Islet precursor cell (in vitro differentiated cells): Measurements from ENCODE around the gene MRPL1.
"Not testable (repeated sequence)": the region's sequence is repeated elsewhere in the genome, so short reads cannot be mapped to it uniquely, and the experiment has no call there.

Experiments
- DNase-seq: peaks from one replicate; pipeline ENCODE4 v3.0.0-alpha.2; 2018

The MRPL1 gene

DNA sequence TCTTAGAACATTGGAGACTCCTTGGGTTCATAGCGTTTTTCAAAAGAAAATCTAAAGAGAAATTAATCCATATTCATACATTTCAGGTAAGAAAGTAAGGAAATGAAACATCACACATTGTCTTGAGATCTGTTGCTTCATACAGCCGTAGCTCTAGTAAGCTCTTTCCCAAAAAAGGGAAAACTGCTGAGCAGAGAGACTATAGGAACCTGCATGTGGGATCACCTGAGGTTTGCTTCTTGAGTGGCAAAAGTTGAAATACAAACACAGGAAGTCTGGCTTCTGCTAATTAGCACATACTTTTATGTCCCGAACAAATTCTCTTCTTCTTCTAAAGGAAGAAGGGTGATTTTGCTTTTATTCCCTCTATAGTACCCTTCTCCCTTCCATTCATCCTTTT is 57.7 kb downstream of the MRPL1 start:
- no peak for DNase-seq

DNA sequence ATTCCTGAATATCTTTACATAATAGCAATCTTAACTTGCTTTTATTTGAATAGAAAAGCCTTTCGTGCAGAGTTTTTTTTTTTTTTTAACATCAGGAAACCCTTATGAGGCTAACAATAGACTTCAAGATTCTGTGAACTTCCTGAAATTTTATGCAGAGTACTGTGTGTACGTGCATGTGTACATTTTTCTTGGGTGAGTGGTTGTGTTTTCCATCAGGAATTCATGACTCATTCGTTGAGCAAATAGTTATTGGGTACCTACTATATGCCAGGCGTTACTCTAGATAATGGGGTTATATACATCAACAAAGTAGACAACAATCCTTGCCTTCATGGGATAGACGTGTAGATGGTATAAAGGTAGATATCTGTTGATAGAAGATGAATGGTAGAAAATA is 59.1 kb downstream of the MRPL1 start:
- no peak for DNase-seq

DNA sequence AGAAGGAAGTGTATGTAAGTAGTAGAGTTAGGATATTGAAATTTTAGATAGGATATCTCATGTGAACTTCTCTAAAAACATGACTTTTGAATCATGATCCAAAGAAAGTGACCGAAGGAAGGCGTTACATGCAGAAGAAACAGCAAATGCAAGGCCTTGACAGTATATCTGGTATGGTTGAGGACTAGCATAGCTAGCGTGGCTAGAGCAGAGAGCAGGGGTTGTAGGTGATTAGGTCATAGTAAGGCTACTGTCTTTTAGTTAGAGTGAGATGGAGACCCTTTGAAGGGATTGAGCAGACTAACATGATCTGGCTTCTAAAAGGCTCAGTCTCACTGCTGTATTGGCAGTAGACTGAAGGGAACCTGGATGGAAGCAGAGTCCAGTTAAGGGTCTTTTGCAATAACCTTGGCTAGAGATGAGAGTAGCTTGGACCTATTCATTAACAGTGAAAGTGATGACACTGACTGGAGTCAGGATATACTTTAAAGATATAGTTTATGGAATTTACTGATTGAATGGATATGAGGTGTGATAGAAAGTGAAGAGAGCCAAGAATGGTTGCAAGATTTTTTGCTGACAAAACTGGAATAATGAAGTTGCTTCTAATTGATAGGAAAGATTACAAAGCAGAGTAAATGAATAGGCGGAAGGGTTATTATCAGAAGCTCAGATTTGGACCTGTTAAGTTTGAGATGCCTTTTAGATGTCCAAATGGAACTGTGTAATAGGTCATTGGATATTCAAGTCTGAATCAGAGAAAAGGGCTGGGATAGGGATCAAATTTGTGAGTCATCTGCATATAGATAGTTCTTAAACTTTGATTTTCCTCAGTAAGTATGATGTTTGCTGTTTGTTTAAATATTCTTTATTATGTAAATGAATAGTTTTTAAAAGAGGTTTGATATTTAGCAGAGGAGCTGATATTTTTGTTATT is 59.8 kb downstream of the MRPL1 start:
- no peak for DNase-seq

DNA sequence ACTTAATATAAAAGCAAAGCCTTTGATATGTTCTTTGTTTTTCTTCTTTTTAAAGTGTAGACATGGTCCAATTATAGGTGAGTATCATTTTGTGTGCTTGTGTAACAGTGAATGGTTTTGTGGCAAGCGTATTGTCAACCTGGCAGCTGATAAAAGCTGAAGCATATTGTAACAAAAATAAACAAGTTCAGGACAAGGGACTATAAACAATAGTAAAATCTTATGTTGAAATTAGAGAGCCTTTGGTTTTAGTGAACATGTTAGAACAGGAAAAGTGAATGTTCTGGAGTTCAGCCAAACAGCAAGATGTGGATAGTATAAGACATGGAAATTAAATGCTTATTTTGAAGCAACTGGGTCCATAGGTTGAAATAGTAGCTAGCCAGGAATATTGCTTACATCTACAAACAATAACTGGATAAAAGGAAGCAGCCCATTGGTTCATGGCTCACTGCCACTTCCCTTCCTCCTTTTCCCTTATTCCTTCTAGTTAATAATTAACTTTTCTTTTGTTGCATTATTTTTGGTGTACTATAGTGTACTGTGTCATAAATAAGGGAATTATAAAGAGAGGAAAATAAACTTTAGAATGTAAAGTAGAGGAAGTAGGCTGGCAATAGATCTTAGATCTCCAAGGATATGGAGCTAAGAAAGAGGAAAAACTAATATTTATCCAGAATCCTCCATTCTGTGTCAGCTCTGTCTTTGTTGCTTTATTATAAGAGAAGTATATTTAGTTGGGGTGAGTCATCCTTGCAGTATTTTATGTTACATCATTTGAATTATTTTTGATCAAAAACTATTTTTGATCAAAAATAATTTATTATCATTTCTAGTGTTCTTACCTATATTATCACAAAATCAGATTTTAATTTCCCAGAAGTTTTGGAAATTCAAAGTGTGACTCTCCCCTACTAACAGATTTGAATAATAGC is 65.6 kb downstream of the MRPL1 start:
- DNase-seq: no peak

DNA sequence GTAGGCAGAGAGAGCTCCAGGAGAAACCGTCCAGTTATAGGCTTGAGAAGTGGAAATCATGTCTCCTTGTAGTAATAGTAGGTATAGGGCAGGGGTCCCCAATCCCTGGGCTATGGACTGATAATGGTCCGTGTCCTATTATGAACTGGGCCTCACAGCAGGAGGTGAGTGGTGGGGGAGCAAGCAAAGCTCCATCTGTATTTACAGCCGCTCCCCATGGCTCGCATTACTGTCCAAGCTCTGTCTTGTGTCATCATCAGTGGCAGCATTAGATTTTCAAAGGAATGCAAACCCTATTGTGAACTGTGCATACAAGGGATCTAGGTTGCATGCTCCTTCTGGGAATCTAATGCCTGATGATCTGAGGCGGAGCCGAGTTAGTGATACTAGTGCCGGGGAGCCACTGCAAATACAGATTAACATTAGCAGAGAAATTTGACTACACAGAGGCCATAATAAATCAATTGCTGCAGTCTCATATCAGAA is 67.6 kb downstream of the MRPL1 start:
- no peak for DNase-seq

DNA sequence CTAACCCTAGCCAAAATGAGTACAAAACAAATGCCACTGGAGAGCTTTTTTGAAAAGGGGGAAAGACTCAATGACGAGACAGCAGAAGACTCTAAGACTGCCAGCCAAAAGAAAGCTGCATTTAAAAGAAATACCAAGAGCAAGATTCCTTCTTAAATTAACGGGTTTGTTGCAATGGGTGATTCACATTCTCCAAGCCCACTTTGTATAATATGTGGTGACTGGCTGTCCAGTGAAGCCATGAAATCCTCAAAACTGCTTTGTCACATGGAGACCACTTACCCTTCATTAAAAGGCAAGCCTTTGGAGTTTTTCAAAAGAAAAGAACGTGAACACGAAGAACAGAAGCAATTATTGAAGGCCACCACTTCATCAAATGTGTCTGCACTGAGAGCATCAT is 68.2 kb downstream of the MRPL1 start:
- no peak for DNase-seq

DNA sequence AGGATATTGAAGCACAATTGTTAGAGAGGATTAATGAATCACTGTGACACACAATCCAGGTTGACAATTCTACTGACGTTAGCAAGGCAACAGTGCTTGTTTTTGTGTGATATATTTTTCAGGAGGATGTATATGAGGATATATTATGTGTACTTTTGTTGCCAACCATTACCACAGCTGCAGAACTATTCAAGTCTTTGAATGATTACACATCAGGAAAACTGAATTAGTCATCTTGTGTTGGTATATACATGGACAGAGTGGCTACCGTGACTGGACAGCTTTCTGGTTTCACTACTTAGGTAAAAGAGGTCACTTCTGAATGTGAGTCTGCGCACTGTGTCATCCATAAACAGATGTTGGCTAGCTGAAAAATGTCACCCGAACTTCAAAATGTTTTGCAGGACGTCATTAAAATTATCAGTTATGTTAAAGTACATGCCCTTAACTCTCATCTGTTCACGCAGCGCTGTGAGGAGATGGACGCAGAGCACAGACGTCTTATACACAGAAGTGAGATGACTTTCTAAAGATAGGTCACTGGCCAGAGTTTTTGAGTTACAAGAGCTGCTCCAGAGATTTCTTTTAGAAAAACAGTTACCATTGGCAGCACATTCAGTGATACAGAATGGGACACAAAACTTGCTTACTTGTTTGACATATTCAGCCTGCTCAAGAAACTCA is 69.0 kb downstream of the MRPL1 start:
- no peak for DNase-seq

DNA sequence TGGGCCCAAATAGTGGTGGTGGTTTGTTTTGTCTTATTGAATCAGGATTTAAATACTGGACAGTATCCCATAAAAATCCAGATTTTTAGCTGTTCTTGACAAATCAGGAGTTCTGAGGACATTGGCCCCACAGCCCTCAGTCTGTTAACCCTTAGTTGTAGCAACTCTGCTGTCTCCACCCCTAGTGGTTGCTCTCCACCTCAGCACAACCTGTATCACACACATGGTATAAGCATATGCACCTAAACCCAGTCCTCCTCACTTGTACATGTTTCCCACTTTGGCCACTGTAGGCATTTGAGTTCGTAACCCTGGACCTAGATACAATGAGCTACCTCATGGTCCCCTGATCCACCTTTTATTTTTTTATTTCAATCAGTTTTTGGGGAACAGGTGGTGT is 75.9 kb downstream of the MRPL1 start:
- no peak for DNase-seq

DNA sequence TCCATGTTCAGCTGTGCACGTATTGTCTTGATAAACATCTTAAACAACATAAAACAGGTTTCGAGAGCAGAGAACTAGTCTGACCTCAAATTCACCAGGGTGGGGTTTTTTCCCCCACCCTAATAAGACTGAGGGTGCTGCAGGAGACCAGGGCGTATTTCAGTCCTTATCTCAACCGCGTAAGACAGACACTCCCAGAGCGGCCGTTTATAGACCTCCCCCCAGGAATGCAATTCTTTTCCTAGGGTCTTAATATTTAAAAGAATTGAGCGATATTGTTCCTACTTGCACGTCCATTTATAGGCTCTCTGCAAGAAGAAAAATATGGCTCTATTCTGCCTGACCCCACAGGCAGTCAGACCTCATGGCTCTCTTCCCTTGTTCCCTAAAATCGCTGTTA is 83.3 kb downstream of the MRPL1 start:
- not testable (repeated sequence) for DNase-seq

DNA sequence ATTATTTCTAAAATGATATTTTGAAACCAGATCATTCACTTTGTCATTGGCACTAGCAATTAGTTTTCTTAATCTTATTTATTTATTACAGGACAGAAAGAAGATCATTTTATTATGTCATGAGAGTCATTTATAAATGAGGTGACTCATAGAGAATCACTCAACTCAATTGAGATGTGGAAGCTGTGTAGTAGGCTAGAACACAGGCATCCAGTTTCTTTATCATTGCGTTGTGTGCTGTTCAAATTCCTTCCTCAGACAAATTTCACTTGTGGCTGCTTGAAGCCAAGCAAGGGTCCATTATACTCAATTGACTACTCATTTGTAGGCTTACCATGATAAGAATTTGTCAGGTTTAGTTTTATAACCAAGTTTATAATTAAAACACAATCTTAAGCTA is 87.6 kb downstream of the MRPL1 start:
- DNase-seq: no peak

DNA sequence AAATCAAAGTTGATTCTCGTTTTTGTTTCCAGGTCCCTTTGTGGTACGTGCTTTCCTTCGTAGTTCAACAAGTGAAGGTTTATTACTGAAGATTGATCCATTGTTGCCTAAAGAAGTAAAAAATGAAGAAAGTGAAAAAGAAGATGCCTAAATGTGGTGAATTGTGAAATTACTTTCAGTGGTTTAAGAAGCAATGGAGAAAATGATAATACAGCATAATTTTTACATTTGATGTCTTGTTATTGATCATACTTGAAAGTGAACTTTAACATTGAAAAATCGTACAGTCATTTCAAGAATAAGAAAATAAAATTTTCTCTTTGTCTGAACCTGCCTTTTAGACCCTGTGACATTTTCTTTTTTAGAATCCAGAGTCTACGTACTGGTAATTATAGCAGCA is 89.8 kb downstream of the MRPL1 start:
- no peak for DNase-seq

DNA sequence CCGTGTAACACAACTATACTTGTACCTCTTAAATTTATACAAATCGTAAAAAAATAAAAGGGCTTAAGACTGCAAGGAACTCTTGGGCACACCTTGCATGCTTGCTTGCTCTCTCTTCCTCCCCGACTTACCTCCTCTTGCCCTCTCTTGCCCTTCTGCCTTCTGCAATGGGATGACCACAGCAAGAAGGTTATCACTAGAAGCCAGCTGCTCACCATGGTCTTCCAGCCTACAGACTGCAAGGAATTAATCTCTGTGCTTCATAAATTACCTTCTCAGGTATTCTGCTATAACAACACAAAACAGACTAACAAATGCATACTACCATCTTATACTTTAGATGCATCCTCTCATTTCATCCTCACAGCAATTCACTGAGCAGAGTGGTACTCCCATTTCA is 92.1 kb downstream of the MRPL1 start:
- no peak for DNase-seq

DNA sequence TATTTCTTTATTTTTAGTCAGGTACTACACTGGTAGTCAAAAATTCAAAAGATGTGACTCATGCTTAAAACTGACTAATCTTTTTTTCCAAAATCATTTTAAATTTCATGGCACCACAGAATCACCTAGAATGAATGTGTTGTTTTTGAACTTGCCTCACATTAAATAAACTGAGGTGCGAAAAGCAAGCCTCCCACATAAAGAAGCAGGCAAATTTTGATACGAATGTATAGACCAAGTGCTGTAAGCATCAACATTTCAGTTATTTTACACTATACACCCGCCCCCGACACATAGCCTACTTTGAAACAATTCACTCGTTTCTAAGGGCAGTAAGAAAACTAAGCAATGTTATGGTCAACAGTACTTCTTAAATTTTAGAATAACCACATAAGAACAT is 94.3 kb downstream of the MRPL1 start:
- no peak for DNase-seq

DNA sequence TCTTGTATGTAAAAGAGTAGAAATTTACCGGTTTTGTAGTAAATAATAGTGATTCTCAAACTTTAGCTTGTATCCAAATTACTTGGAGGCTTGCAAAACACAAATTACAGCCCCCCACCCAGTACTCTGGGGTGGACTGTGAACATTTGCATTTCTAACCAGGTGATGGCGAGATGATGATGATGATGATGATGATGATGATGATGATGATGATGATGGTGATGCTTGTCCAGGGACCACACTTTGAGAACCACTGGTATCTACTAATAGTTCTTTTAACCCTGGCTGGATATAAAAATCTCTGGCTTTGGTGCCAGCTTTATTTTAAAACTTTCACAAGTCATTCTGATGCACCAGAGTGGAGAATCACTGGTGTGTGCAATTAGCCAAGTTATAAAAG is 96.3 kb downstream of the MRPL1 start:
- DNase-seq: no peak

DNA sequence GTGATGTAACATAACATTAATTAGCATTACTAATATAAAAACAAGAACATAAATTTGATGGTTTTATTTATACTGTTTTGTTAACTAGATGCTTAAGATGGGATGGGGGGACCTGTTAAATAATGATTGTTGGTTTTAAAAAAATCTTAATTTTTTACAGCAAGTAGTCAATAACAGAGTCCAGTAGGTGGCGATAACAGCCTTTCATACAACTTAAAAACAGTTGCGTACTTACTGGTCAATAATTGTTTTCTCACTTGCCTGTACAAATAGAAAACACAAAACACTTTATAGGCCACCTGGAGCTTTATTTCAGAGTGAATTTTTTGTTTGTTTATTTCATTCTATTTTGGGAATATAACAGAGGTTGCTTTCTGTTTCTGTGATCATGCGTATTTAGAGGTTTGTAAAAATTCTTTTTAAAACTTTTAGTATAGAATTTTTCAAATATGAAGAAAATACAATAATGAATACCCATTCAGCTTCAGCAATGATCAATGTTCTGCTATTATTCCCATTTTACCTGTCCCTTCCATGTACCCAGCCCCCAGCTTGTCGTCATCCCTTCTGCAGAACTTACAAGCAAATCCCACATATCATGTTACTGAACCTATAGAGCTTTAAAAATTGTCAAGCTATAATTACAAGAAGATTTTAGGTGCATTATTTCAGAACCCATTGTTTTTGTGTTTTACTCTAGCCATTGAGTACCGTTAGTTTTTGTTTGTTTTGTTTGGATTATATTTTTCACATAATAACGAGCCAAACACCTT is 97.1 kb downstream of the MRPL1 start:
- DNase-seq: no peak

DNA sequence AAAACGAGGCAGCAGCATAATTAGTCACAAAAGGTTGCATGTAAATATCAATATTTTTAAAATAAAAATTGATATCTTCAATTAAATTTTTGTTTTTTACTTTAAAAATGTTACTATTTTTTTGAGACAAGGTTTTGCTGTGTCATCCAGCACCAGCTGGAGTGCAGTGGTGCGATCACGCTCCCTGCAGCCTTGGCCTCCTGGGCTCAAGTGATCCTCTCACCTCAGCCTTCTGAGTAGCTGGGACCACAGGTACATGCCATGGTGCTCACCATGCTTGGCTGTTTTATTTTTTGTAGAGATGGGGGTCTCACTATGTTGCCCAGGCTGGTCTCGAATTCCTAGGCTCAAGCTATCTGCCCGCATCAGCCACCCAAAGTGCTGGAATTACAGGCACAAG is 97.7 kb downstream of the MRPL1 start:
- DNase-seq: no peak

DNA sequence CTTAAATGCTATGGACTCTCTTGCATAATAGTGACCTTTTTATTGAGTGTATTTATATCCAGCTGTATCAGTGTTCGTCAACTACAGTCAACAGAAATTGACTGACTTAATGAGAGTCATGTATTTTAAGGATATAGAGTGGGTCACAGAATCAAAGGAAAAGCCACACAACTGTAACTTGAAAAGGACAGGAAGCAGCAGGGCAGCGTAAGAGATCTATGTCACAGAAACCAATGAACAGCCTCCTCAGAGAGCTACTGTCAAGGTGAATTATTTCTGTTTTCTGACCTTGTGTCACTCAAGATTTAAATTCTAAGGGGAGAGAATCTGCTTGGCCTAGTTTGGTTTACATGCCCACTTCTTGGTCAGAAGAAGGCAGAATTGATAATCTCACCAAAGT is 100.4 kb downstream of the MRPL1 start:
- DNase-seq: no peak

DNA sequence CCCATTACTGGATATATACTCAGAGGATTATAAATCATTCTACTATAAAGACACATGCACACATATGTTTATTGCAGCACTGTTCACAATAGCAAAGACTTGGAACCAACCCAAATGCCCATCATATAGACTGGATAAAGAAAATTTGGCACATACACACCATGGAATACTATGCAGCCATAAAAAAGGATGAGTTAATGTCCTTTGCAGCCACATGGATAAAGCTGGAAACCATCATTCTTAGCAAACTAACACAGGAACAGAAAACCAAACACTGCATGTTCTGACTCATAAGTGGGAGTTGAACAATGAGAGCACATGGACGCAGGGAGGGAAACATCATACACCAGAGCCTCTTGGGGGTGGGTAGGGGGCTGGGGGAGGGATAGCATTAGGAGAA is 111.0 kb downstream of the MRPL1 start:
- not testable (repeated sequence) for DNase-seq

DNA sequence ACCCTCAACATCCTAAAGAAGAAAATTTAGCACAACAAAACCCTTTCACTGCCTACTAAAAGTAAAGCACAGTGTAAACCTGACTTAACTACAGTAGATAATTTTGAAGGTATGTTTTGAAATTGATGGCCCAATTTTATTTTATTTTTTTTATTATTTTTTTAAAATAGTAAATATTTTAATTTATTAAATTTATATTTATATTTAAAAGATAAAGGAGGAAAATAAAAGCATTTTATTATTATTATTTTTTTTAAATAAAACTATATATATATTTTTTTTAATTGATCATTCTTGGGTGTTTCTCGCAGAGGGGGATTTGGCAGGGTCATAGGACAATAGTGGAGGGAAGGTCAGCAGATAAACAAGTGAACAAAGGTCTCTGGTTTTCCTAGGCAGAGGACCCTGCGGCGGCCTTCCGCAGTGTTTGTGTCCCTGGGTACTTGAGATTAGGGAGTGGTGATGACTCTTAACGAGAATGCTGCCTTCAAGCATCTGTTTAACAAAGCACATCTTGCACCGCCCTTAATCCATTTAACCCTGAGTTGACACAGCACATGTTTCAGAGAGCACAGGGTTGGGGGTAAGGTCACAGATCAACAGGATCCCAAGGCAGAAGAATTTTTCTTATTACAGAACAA is 120.4 kb downstream of the MRPL1 start:
- DNase-seq: not testable (repeated sequence)

DNA sequence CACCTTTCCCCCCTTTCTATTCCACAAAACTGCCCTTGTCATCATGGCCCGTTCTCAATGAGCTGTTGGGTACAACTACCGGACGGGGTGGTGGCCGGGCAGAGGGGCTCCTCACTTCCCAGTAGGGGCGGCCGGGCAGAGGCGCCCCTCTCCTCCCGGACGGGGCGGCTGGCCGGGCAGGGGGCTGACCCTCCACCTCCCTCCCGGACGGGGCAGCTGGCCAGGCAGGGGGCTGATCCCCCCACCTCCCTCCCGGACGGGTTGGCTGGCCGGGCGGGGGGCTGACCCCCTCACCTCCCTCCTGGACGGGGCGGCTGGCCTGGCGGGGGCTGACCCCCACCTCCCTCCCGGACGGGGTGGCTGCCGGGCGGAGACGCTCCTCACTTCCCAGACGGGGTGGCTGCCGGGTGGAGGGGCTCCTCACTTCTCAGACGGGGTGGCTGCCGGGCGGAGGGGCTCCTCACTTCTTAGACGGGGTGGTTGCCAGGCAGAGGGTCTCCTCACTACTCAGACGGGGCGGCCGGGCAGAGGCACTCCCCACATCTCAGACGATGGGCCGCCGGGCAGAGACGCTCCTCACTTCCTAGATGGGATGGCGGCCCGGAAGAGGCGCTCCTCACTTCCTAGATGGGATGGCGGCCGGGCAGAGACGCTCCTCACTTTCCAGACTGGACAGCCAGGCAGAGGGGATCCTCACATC is 121.1 kb downstream of the MRPL1 start:
- not testable (repeated sequence) for DNase-seq

DNA sequence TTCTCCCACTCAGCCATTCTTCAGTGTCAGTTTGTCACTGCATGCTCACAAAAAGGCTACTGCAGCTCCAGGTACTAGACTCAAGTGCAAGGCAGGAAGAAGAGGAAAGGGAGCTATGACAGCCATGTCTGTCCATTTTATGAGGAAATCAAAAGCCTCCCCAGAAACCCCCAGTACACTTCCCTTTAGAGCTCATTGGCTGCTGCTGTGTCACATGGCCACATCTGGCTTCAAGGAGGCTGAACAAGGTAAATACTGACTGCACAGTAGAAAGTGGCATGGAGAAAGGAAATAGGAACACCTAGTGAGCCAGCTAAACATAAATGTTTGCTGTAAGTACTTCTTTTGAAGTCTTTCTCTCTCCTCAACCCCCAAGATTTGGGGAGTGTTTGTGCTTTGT is 127.3 kb downstream of the MRPL1 start:
- no peak for DNase-seq
